GM21526 (cell line): ENCODE measurements around the gene CHID1.

Source experiments
- ATAC-seq: cut with Tn5 transposase; IDR thresholded peaks from one replicate; pipeline ENCODE4 v1.9.1; 2021; ENCODE audit warnings: moderate library complexity; ENCODE audit not compliant: unreplicated experiment, low FRiP score

The CHID1 gene

GRCh38 chr11:827146-827896 is 83.3 kb downstream of the CHID1 start:
- ATAC-seq, result peak; percentile 35

GRCh38 chr11:826836-827145 is 83.8 kb downstream of the CHID1 start:
- ATAC-seq, result no peak

GRCh38 chr11:826227-826621 is 84.4 kb downstream of the CHID1 start:
- no peak for ATAC-seq

GRCh38 chr11:825366-826226 is 85.0 kb downstream of the CHID1 start:
- no peak for ATAC-seq

- ATAC-seq, result no peak
These were observed 85.7 kb downstream of the CHID1 start for GRCh38 chr11:824942-825341.

GRCh38 chr11:824292-824880 is 86.2 kb downstream of the CHID1 start:
- no peak for ATAC-seq

- no peak for ATAC-seq
These were observed 86.9 kb downstream of the CHID1 start for GRCh38 chr11:823441-824291.

GRCh38 chr11:821512-822371 is 88.9 kb downstream of the CHID1 start:
- ATAC-seq, result no peak

GRCh38 chr11:820655-821511 is 89.7 kb downstream of the CHID1 start:
- no peak for ATAC-seq

GRCh38 chr11:819943-820649 is 90.5 kb downstream of the CHID1 start:
- peak; percentile 49 for ATAC-seq

GRCh38 chr11:819129-819931 is 91.3 kb downstream of the CHID1 start:
- ATAC-seq, result peak; percentile 51

GRCh38 chr11:818396-819128 is 92.0 kb downstream of the CHID1 start, which contains the start of gene PNPLA2:
TSS of gene PNPLA2 (plus strand) at chr11:818914. CDS start at chr11:819719, 805 bp downstream.
- ATAC-seq, result peak; percentile 1
